ENCODE data around the gene VASP. TPM values are rescaled to one million over a fixed set of nuclear protein-coding genes. Genes with fewer than 3 reads are reported as not detected.
A peak's percentile ranks its signal among the peaks of the same experiment; 100 is the strongest.

The VASP gene
- total and polyA plus RNA-seq, 2 of the 4 experiments (the other 2 are of a cell fraction): 61.1 to 88.8 TPM

DNA sequence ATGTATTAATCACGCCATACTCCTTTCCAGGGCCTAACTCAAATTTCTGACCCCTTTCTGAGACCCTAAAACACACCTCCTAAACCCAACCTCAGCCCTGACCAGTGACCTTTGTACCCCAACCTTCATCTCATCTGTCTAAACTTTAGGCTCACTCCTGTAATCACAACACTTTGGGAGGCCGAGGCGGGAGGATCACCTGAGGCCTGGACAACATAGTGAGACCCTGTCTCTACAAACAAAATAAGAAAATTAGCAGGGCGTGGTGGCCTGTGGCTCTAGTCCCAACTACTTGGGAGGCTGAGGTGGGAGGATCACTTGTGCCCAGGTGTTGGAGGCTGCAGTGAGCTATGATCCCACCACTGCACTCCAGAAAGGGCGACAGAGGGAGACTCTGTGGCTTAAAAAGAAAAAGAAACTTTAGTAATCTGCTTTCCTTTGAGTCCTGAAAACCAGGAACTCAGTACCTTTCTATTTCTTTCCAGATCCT lies 15.1 kb upstream of the VASP start:
- no peak overlapping the region for H3K9ac ChIP-seq (ENCODE audit: low read depth, low read length)
- H3K14ac ChIP-seq (replicated peaks; ENCODE audit: low read depth, low read length): no peak overlapping the region
- no TSS peak for BruUV-seq (replicated peaks)
- no peak overlapping the region for H2BK15ac ChIP-seq (ENCODE audit: low read depth, low read length)
- H4K8ac ChIP-seq (ENCODE audit: low read depth in 2 of 2, low read length in 2 of 2): no peak overlapping the region
- no peak overlapping the region for H3K23ac ChIP-seq (ENCODE audit: low read depth, low read length)
- H3K79me1 ChIP-seq (ENCODE audit: low read depth in 1 of 2, low read length in 2 of 2): peaks cover 0 to 10% of the 10 kb centered on the region in 2 experiments; a peak in 1 of 4 replicates
- H3K4me2 ChIP-seq (ENCODE audit: low read depth, low read length): peak overlapping the region; percentile 82; the same call in 1 of the 2 replicates
- H3K4me3 ChIP-seq (ENCODE audit: insufficient read depth, low read depth, low read length): peak overlapping the region; percentile 89; the same call in 1 of the 2 replicates
- peaks cover 4% of the 10 kb centered on the region for H3K9me1 ChIP-seq (ENCODE audit: insufficient read depth, low read length)
- H3K36me3 ChIP-seq (ENCODE audit: control insufficient read depth, insufficient read depth, low read length): no peaks in the 10 kb centered on the region
- H3K4me1 ChIP-seq (ENCODE audit: control insufficient read depth, insufficient read depth, low read length): no peaks in the 10 kb centered on the region
- ATAC-seq (ENCODE audit: low read depth) (no peak), DNase-seq (no peak)
- ChIA-PET CTCF (no interaction called here), POLR2A (ENCODE audit: unreplicated experiment) (no interaction called here)
- dilution Hi-C loops (cut with HindIII; ENCODE audit: low sequenced_read_pairs, unreplicated experiment): no loop called here
- H4K91ac ChIP-seq (ENCODE audit: insufficient read depth, low read depth, low read length): no peak overlapping the region
- H2AK9ac ChIP-seq (replicated peaks; ENCODE audit: low read depth, low read length, poor library complexity): peak overlapping the region; percentile 65
- H3K4ac ChIP-seq (ENCODE audit: low read depth, low read length): peak overlapping the region; percentile 54; the same call in 1 of the 2 replicates
- no peak overlapping the region for H2BK20ac ChIP-seq (ENCODE audit: low read depth, low read length)
- intact Hi-C loops (cut with micrococcal nuclease): no loop called here
- H4K5ac ChIP-seq (ENCODE audit: low read depth, low read length): no peak overlapping the region
- in situ Hi-C loops (cut with MboI; ENCODE audit: low sequenced_read_pairs): no loop called here
- TF ChIP-seq SMC3 (IDR thresholded peaks at IDR 0.05; ENCODE audit: low read depth, low read length): no peak
- TF ChIP-seq, protein P1, sequence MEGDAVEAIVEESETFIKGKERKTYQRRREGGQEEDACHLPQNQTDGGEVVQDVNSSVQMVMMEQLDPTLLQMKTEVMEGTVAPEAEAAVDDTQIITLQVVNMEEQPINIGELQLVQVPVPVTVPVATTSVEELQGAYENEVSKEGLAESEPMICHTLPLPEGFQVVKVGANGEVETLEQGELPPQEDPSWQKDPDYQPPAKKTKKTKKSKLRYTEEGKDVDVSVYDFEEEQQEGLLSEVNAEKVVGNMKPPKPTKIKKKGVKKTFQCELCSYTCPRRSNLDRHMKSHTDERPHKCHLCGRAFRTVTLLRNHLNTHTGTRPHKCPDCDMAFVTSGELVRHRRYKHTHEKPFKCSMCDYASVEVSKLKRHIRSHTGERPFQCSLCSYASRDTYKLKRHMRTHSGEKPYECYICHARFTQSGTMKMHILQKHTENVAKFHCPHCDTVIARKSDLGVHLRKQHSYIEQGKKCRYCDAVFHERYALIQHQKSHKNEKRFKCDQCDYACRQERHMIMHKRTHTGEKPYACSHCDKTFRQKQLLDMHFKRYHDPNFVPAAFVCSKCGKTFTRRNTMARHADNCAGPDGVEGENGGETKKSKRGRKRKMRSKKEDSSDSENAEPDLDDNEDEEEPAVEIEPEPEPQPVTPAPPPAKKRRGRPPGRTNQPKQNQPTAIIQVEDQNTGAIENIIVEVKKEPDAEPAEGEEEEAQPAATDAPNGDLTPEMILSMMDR (conservative IDR thresholded peaks at IDR 0.05; ENCODE audit: low read depth, low read length): no peak
- H2BK120ac ChIP-seq (ENCODE audit: low read depth, low read length): no peak overlapping the region
- H3K9me3 ChIP-seq (ENCODE audit: control insufficient read depth, insufficient read depth, low read length): no peaks in the 10 kb centered on the region
- no peak overlapping the region for H3K27ac ChIP-seq (ENCODE audit: insufficient read depth, low read length)
- H4K20me1 ChIP-seq (ENCODE audit: insufficient read depth, low read length): peaks cover 3% of the 10 kb centered on the region; the same call in 1 of the 2 replicates
- H2AK5ac ChIP-seq (ENCODE audit: low read depth, low read length): no peak overlapping the region
- no peaks in the 10 kb centered on the region for H3K27me3 ChIP-seq (ENCODE audit: control insufficient read depth, insufficient read depth, low read length)
- H2BK5ac ChIP-seq (ENCODE audit: low read depth, low read length, poor library complexity, severe bottlenecking): no peak overlapping the region
- H3K56ac ChIP-seq (ENCODE audit: extremely low read depth, insufficient read depth, low read length): no peak overlapping the region
- peak overlapping the region; percentile 98 for H2AFZ ChIP-seq (replicated peaks; ENCODE audit: low read length, poor library complexity)
- WGBS, 2 experiments (ENCODE audit: extremely low coverage in 2 of 2, insufficient read length in 1 of 2): no CpG with 5 or more reads among the region's 5 CpGs
- H3K18ac ChIP-seq (ENCODE audit: low read depth, low read length): no peak overlapping the region

All from IMR-90 (cell line).